Rectal smooth muscle tissue (tissue), 1 donor: ENCODE results near the gene ADGRE1.

Source experiments
- H3K27ac ChIP-seq: one replicate; pipeline ENCODE4 v1.7.0; 2013; ENCODE audit warnings: low read depth, low read length, inconsistent platforms
- H3K27me3 ChIP-seq: one replicate; pipeline ENCODE4 v1.7.0; 2013; ENCODE audit warnings: low read length; ENCODE audit not compliant: control insufficient read depth, insufficient read depth
- H3K36me3 ChIP-seq: one replicate; pipeline ENCODE4 v1.7.0; 2013; ENCODE audit warnings: low read length; ENCODE audit not compliant: control insufficient read depth, insufficient read depth
- H3K4me1 ChIP-seq: one replicate; pipeline ENCODE4 v1.7.0; 2013; ENCODE audit warnings: low read length; ENCODE audit not compliant: control insufficient read depth, insufficient read depth
- H3K4me3 ChIP-seq: one replicate; pipeline ENCODE4 v1.7.0; 2013; ENCODE audit warnings: low read length
- H3K9ac ChIP-seq: one replicate; pipeline ENCODE4 v1.7.0; 2013; ENCODE audit warnings: low read length

The ADGRE1 gene

GRCh38 chr19:6969490-6969889 lies 82.1 kb downstream of the ADGRE1 start:
- no peaks in the 10 kb centered on the region for H3K4me1 ChIP-seq
- H3K4me3 ChIP-seq: no peak overlapping the region
- no peak overlapping the region for H3K9ac ChIP-seq
- no peaks in the 10 kb centered on the region for H3K27me3 ChIP-seq
- H3K27ac ChIP-seq: no peak overlapping the region
- no peaks in the 10 kb centered on the region for H3K36me3 ChIP-seq

GRCh38 chr19:6970021-6970420 lies 82.6 kb downstream of the ADGRE1 start:
- H3K4me1 ChIP-seq: no peaks in the 10 kb centered on the region
- no peak overlapping the region for H3K9ac ChIP-seq
- no peak overlapping the region for H3K27ac ChIP-seq
- H3K27me3 ChIP-seq: no peaks in the 10 kb centered on the region
- H3K4me3 ChIP-seq: no peak overlapping the region
- H3K36me3 ChIP-seq: no peaks in the 10 kb centered on the region

- H3K27me3 ChIP-seq: no peaks in the 10 kb centered on the region
- H3K4me1 ChIP-seq: no peaks in the 10 kb centered on the region
- H3K9ac ChIP-seq: no peak overlapping the region
- H3K36me3 ChIP-seq: no peaks in the 10 kb centered on the region
- H3K4me3 ChIP-seq: no peak overlapping the region
- no peak overlapping the region for H3K27ac ChIP-seq
These were observed 83.1 kb downstream of the ADGRE1 start for GRCh38 chr19:6970443-6970842.

- Histone ChIP-seq H3K27me3 (no peaks in the 10 kb centered on the region), H3K27ac (no peak overlapping the region), H3K9ac (no peak overlapping the region), H3K4me3 (no peak overlapping the region), H3K4me1 (no peaks in the 10 kb centered on the region), H3K36me3 (no peaks in the 10 kb centered on the region)
These were observed 84.0 kb downstream of the ADGRE1 start for GRCh38 chr19:6971366-6971765.

GRCh38 chr19:6976197-6976596 lies 88.8 kb downstream of the ADGRE1 start:
- Histone ChIP-seq H3K4me3 (no peak overlapping the region), H3K36me3 (no peaks in the 10 kb centered on the region), H3K4me1 (no peaks in the 10 kb centered on the region), H3K27ac (no peak overlapping the region), H3K27me3 (no peaks in the 10 kb centered on the region), H3K9ac (no peak overlapping the region)

GRCh38 chr19:6979399-6979798 lies 92.0 kb downstream of the ADGRE1 start:
- H3K27me3 ChIP-seq: no peaks in the 10 kb centered on the region
- no peaks in the 10 kb centered on the region for H3K36me3 ChIP-seq
- no peak overlapping the region for H3K4me3 ChIP-seq
- H3K4me1 ChIP-seq: no peaks in the 10 kb centered on the region
- no peak overlapping the region for H3K9ac ChIP-seq
- no peak overlapping the region for H3K27ac ChIP-seq

GRCh38 chr19:6983448-6983847 lies 96.1 kb downstream of the ADGRE1 start:
- Histone ChIP-seq H3K4me1 (no peaks in the 10 kb centered on the region), H3K27ac (no peak overlapping the region), H3K4me3 (no peak overlapping the region), H3K27me3 (no peaks in the 10 kb centered on the region), H3K9ac (no peak overlapping the region), H3K36me3 (no peaks in the 10 kb centered on the region)

- Histone ChIP-seq H3K27ac (no peak overlapping the region), H3K36me3 (no peaks in the 10 kb centered on the region), H3K9ac (no peak overlapping the region), H3K4me1 (no peaks in the 10 kb centered on the region), H3K27me3 (no peaks in the 10 kb centered on the region), H3K4me3 (no peak overlapping the region)
These were observed 100.5 kb downstream of the ADGRE1 start for GRCh38 chr19:6987850-6988249.

- H3K4me3 ChIP-seq: no peak overlapping the region
- H3K9ac ChIP-seq: no peak overlapping the region
- H3K4me1 ChIP-seq: no peaks in the 10 kb centered on the region
- H3K27ac ChIP-seq: no peak overlapping the region
- H3K27me3 ChIP-seq: no peaks in the 10 kb centered on the region
- H3K36me3 ChIP-seq: no peaks in the 10 kb centered on the region
These were observed 100.9 kb downstream of the ADGRE1 start for GRCh38 chr19:6988257-6988656.
